A549 (cell line): ENCODE data around the gene TBC1D22A.

ENCODE experiments used
- BHLHE40 ChIP-seq: IDR thresholded peaks from 2 replicates; pipeline ENCODE4 v1.6.1; 2012; ENCODE audit warnings: low read depth, low read length, inconsistent platforms
- CHD4 ChIP-seq: fragments of 200-600 bp; sonication (generic); IDR thresholded peaks from 2 replicates; pipeline ENCODE4 v1.6.1; 2016; ENCODE audit warnings: antibody characterized with exemption, mild to moderate bottlenecking, borderline replicate concordance
- CTCF ChIP-seq: fragments of >200 bp; sonication (Bioruptor Twin); formaldehyde crosslinking; IDR thresholded peaks from 3 replicates; pipeline ENCODE4 v1.5.1; 2016
- EP300 ChIP-seq, 2 experiments: fragments of >200 bp; sonication (Bioruptor Twin); formaldehyde crosslinking; IDR thresholded peaks; 2 replicates in 1 of 2; 3 replicates in 1 of 2; pipeline ENCODE4 v1.6.1; 2016 to 2017
- ESRRA ChIP-seq: fragments of 150-350 bp; IDR thresholded peaks from 2 replicates; pipeline ENCODE4 v1.6.1; 2014; ENCODE audit warnings: mild to moderate bottlenecking, low read length, borderline replicate concordance
- FOSL2 ChIP-seq, 2 experiments: fragments of 450-650 bp in 1 of 2; fragments of >200 bp in 1 of 2; sonication (Bioruptor Twin) in 1 of 2; formaldehyde crosslinking; IDR thresholded peaks; 2 replicates each; pipeline versions ENCODE4 v1.5.0 to v1.6.1; 2016 to 2020; ENCODE audit warnings: mild to moderate bottlenecking in 1 of 2, moderate library complexity in 1 of 2
- HDAC2 ChIP-seq: fragments of 200-600 bp; sonication (generic); IDR thresholded peaks from 2 replicates; pipeline ENCODE4 v1.6.1; 2016
- HOXB5 ChIP-seq: fragments of 250-450 bp; sonication (Bioruptor Pico); IDR thresholded peaks from 2 replicates; pipeline ENCODE4 v1.5.0; 2020; ENCODE audit warnings: mild to moderate bottlenecking, moderate library complexity
- JUN ChIP-seq, 2 experiments: fragments of >200 bp; sonication (Bioruptor Twin); formaldehyde crosslinking; IDR thresholded peaks; 2 replicates in 1 of 2; 3 replicates in 1 of 2; pipeline ENCODE4 v1.6.1; 2016 to 2017
- NFE2L2 ChIP-seq: fragments of 150-350 bp; conservative IDR thresholded peaks from 2 replicates; pipeline ENCODE4 v1.6.1; 2014; ENCODE audit warnings: low read length
- POLR2A ChIP-seq: IDR thresholded peaks from 2 replicates; pipeline ENCODE4 v1.6.1; 2012; ENCODE audit warnings: mild to moderate bottlenecking, low read length
- RAD21 ChIP-seq, 2 experiments: fragments of >200 bp in 1 of 2; sonication (Bioruptor Twin) in 1 of 2; formaldehyde crosslinking in 1 of 2; IDR thresholded peaks in 1 of 2; conservative IDR thresholded peaks in 1 of 2; 2 replicates in 1 of 2; 3 replicates in 1 of 2; pipeline ENCODE4 v1.6.1; 2012 to 2018; ENCODE audit warnings: inconsistent platforms in 1 of 2
- REST ChIP-seq: fragments of 200-600 bp; sonication (generic); IDR thresholded peaks from 2 replicates; pipeline ENCODE4 v1.6.1; 2016; ENCODE audit warnings: antibody characterized with exemption, mild to moderate bottlenecking, moderate library complexity
- TF ChIP-seq, protein P1 (sequence below): fragments of 150-350 bp; IDR thresholded peaks from 2 replicates; pipeline ENCODE4 v1.6.1; 2014; ENCODE audit warnings: low read depth, mild to moderate bottlenecking, low read length

DNA sequence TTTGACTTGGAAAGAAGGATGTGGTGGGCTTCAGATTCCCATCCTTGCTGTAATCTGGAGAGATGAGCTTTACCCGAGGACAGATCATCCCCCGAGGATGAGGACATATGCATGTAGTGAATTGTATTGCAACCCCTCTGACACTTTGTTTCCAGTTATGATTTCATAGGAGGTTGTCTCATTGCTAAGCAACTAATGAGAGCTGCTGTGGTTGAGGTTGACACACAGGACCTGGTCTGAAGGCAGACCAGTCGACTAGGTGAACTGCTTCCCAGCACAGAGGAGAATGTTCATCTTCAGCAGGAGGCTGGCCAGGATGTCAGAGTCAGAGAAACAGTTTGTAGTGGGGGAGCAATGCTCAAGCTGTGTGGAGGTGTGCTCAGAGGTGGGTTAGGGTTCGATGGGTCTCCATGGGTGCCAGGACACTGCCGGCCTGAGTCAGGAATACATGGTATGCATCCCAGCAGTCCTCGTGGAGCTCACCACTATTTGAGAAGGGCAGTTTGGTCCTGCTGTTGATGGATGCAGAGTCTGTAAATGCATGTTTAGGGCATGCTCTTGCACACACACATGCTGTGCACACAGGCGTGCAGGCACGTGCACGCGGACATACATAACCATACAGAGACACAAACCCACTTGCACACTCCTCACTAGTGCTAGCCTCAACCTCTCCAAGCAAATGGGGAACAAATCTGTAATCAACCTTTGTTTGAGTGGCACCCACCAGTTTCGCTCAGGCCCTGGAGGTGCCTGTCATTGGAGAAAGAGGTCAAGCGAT is 153.7 kb downstream of the TBC1D22A start:
- TF ChIP-seq CTCF (no peak), POLR2A (no peak), CHD4 (no peak), HDAC2 (no peak), NFE2L2 (no peak), EP300 (IDR thresholded peaks at IDR 0.05) (no peak), BHLHE40 (no peak), FOSL2 (IDR thresholded peaks at IDR 0.05) (no peak), FOSL2 (CRISPR knock-in tag; IDR thresholded peaks at IDR 0.05) (no peak), REST (no peak), JUN (IDR thresholded peaks at IDR 0.05) (no peak), RAD21 (conservative IDR thresholded peaks at IDR 0.05 in 1 of 2, IDR thresholded peaks at IDR 0.05 in 1 of 2) (no peak), HOXB5 (CRISPR knock-in tag) (no peak), ESRRA (no peak)
- TF ChIP-seq, protein P1, sequence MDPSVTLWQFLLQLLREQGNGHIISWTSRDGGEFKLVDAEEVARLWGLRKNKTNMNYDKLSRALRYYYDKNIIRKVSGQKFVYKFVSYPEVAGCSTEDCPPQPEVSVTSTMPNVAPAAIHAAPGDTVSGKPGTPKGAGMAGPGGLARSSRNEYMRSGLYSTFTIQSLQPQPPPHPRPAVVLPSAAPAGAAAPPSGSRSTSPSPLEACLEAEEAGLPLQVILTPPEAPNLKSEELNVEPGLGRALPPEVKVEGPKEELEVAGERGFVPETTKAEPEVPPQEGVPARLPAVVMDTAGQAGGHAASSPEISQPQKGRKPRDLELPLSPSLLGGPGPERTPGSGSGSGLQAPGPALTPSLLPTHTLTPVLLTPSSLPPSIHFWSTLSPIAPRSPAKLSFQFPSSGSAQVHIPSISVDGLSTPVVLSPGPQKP, result no peak
